Spleen (tissue), 11 donors: ENCODE measurements around the gene RIPOR1. TPM values are rescaled to one million over a fixed set of nuclear protein-coding genes. Genes with fewer than 3 reads are reported as not detected.

Experiments
- DNase-seq: peaks from one replicate; pipeline ENCODE4 v3.0.0-alpha.2; 2020
- H3K27ac ChIP-seq, 8 donors: fragments of 200-600 bp; sonication (generic) in 7 of 8; 1 replicate in 4 of 8; 2 replicates in 4 of 8; pipeline versions ENCODE4 v1.5.0 to v1.8.0; 2016 to 2021; ENCODE audit warnings: inconsistent platforms in 4 of 8, mild to moderate bottlenecking in 4 of 8, moderate library complexity in 1 of 8
- H3K27me3 ChIP-seq, 7 donors: fragments of 200-600 bp; sonication (generic) in 6 of 7; replicated peaks in 1 of 7; 1 replicate in 4 of 7; 2 replicates in 3 of 7; pipeline versions ENCODE4 v1.5.0 to v1.8.0; 2016 to 2021; ENCODE audit warnings: inconsistent platforms in 3 of 7, mild to moderate bottlenecking in 1 of 7
- H3K36me3 ChIP-seq, 6 donors: fragments of 200-600 bp; sonication (generic) in 5 of 6; 1 replicate in 4 of 6; 2 replicates in 2 of 6; pipeline versions ENCODE4 v1.5.0 to v1.8.0; 2016 to 2021; ENCODE audit warnings: inconsistent platforms in 2 of 6
- H3K4me1 ChIP-seq, 6 donors: fragments of 200-600 bp; sonication (generic) in 5 of 6; 1 replicate in 3 of 6; 2 replicates in 3 of 6; pipeline versions ENCODE4 v1.5.0 to v1.8.0; 2016 to 2021; ENCODE audit warnings: inconsistent platforms in 3 of 6
- H3K4me3 ChIP-seq, 8 donors: fragments of 200-600 bp; sonication (generic) in 7 of 8; 1 replicate in 4 of 8; 2 replicates in 4 of 8; pipeline versions ENCODE4 v1.5.0 to v1.8.0; 2016 to 2021; ENCODE audit warnings: inconsistent platforms in 4 of 8, mild to moderate bottlenecking in 4 of 8, moderate library complexity in 2 of 8
- H3K9me3 ChIP-seq, 8 donors: fragments of 200-600 bp; sonication (generic) in 7 of 8; 1 replicate in 4 of 8; 2 replicates in 4 of 8; pipeline versions ENCODE4 v1.5.0 to v1.8.0; 2016 to 2021; ENCODE audit warnings: inconsistent platforms in 4 of 8
- CTCF ChIP-seq, 11 experiments: fragments of 200-600 bp in 7 of 11; fragments of 450-650 bp in 4 of 11; sonication (generic) in 4 of 11; IDR thresholded peaks in 8 of 11; conservative IDR thresholded peaks in 3 of 11; 1 replicate in 7 of 11; 2 replicates in 4 of 11; pipeline versions ENCODE4 v1.4.0 to v1.8.0; 2016 to 2021; ENCODE audit warnings: antibody characterized with exemption in 11 of 11, inconsistent platforms in 4 of 11, mild to moderate bottlenecking in 1 of 11
- POLR2A ChIP-seq, 3 donors: fragments of 450-650 bp; IDR thresholded peaks; one replicate each; pipeline ENCODE4 v1.5.1; 2017; ENCODE audit warnings: antibody characterized with exemption in 3 of 3, mild to moderate bottlenecking in 1 of 3
- POLR2AphosphoS5 ChIP-seq, 3 donors: sonication (generic); formaldehyde crosslinking; IDR thresholded peaks; one replicate each; pipeline ENCODE4 v1.5.1; 2017; ENCODE audit warnings: antibody characterized with exemption in 3 of 3
- WGBS, 5 donors: extraction: QIAGEN DNeasy Blood & Tissue Kit in 3 of 5; methylation state at CpG; one replicate each; pipeline versions ENCODE4 v1.1.5 to v1.1.7; 2013 to 2018; 5-methylcytosine and 5-hydroxymethylcytosine counted together
- intact Hi-C: fragments of 100-400 bp; cut with DNase I; formaldehyde crosslinking; loops from one replicate; pipeline ENCODE4 v1.15.0; 2023; ENCODE audit warnings: low total_unique reads
- polyA plus RNA-seq, 3 donors: library from polyadenylated mRNA; stranded (reverse); fragments of 200-250 nt; gene quantifications; one replicate each; pipeline ENCODE4 v1.2.1, GENCODE V29; 2013
- total RNA-seq, 7 donors: library from RNA; depleted of rRNA in 3 of 7; stranded (reverse); fragments of >200 nt in 3 of 7; fragmentation: NEBNext Ultra II Directional in 4 of 7; extraction: Animal tissue kit (Norgen Biotek cat#: 25700) in 4 of 7; gene quantifications; one replicate each; pipeline versions ENCODE4 v1.1.0 to v1.2.1, GENCODE V29; 2016 to 2021
- donor health status: healthy with polysubstance abuse.
- donor health status: DM: no; HTN: no; CAD: no; lungs with moderate emphysema.
- donor health status: DM: no; HTN: no; CAD: no.
- donor health status: Bipolar disorder and iron deficiency.
- donor health status: healthy.
- donor health status: DM: no; HTN: no; CAD: no.
- donor health status: DM: yes; HTN: yes; CAD: no.

The RIPOR1 gene
- total and polyA plus RNA-seq, 10 donors: 29.9 to 242 (median 133) TPM

GRCh38 chr16:67547423-67548264 is 19.0 kb downstream of the RIPOR1 start:
- 20 to 42% (median 29%) methylated on average over 13 to 16 of the region's 16 CpGs for WGBS, 5 donors
- intact Hi-C loops: loop anchor here (5.0 kb wide), 1 partner anchor 95 kb away; no protein-coding TSS in a partner anchor
- Histone ChIP-seq H3K9me3 (no peaks in the 10 kb centered on the region), H3K36me3 (peaks cover 0 to 82% (median 37%) of the 10 kb centered on the region in 6 donors), H3K4me3 (peak overlapping the region in 3 of 8 donors; percentile 15 to 50 (median 26)), H3K27me3 (no peaks in the 10 kb centered on the region), H3K27ac (peak overlapping the region; percentile 48 to 96 (median 81)), H3K4me1 (peaks cover 53 to 100% (median 81%) of the 10 kb centered on the region in 6 donors)
- TF ChIP-seq CTCF (IDR thresholded peaks at IDR 0.05 in 8 of 11, conservative IDR thresholded peaks at IDR 0.05 in 3 of 11): peak in 1 of 11 experiments; percentile 16
- TF ChIP-seq POLR2A (IDR thresholded peaks at IDR 0.05): no peak
- TF ChIP-seq POLR2AphosphoS5 (IDR thresholded peaks at IDR 0.05): peak; percentile 89 to 92 (median 91)
- DNase-seq: peak; percentile 92

- TF ChIP-seq CTCF (IDR thresholded peaks at IDR 0.05 in 8 of 11, conservative IDR thresholded peaks at IDR 0.05 in 3 of 11): no peak
- peak in 2 of 3 donors; percentile 30 to 33 for TF ChIP-seq POLR2AphosphoS5 (IDR thresholded peaks at IDR 0.05)
- Histone ChIP-seq H3K9me3 (no peaks in the 10 kb centered on the region), H3K27ac (peak overlapping the region; percentile 48 to 96 (median 81)), H3K36me3 (peaks cover 0 to 73% (median 30%) of the 10 kb centered on the region in 6 donors), H3K4me3 (peak overlapping the region in 2 of 8 donors; percentile 26 to 50), H3K27me3 (no peaks in the 10 kb centered on the region), H3K4me1 (peaks cover 56 to 100% (median 82%) of the 10 kb centered on the region in 6 donors)
- 72 to 80% (median 74%) methylated on average over 4 of the region's 4 CpGs for WGBS, 5 donors
- DNase-seq: peak; percentile 70
- intact Hi-C loops: loop anchor here (5.0 kb wide), 1 partner anchor 94 kb away; no protein-coding TSS in a partner anchor
Observed at GRCh38 chr16:67548265-67549126, 19.9 kb downstream of the RIPOR1 start.

GRCh38 chr16:67549240-67549639 is 20.6 kb downstream of the RIPOR1 start:
- H3K4me1 ChIP-seq: peaks cover 52 to 100% (median 82%) of the 10 kb centered on the region in 6 donors
- 68 to 82% (median 76%) methylated on average over 4 of the region's 4 CpGs for WGBS, 5 donors

DNA sequence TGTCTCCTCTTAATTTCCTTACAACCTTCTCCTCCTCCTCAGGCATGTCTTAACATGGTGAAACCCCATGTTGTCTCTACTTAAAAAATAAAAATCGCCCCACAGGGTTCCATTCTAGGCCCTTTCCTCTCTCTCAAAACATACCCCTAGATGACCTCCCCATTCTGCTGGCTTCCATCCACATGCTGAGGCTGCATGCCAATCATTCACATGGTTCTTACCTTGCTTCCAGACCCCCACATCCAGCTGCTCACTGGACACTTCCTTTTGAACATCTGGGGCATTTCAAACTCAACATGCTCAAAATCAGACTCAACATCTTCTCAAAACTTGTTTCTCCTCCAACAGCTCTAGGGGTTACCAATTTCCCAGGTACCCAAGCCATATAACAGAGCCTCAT is 21.3 kb downstream of the RIPOR1 start:
- Histone ChIP-seq H3K9me3 (no peaks in the 10 kb centered on the region), H3K27ac (peak overlapping the region in 6 of 8 donors; percentile 48 to 96 (median 84)), H3K36me3 (peaks cover 0 to 59% (median 17%) of the 10 kb centered on the region in 6 donors), H3K4me3 (no peak overlapping the region), H3K4me1 (peaks cover 50 to 100% (median 81%) of the 10 kb centered on the region in 6 donors), H3K27me3 (no peaks in the 10 kb centered on the region)
- TF ChIP-seq POLR2AphosphoS5 (IDR thresholded peaks at IDR 0.05) (no peak), CTCF (IDR thresholded peaks at IDR 0.05 in 8 of 11, conservative IDR thresholded peaks at IDR 0.05 in 3 of 11) (no peak), POLR2A (IDR thresholded peaks at IDR 0.05) (no peak)
- no peak for DNase-seq
- 72 to 95% (median 88%) methylated on average over 1 of the region's 1 CpG for WGBS, 5 donors
- intact Hi-C loops: loop anchor here (5.0 kb wide), 1 partner anchor 92 kb away; no protein-coding TSS in a partner anchor

More at GRCh38 chr16:67549240-67549639, 20.6 kb downstream of the RIPOR1 start:
- no peak for TF ChIP-seq POLR2A (IDR thresholded peaks at IDR 0.05)
- Histone ChIP-seq H3K27ac (peak overlapping the region; percentile 48 to 96 (median 81)), H3K27me3 (no peaks in the 10 kb centered on the region), H3K36me3 (peaks cover 0 to 66% (median 24%) of the 10 kb centered on the region in 6 donors), H3K9me3 (no peaks in the 10 kb centered on the region), H3K4me3 (no peak overlapping the region)
- peak; percentile 29 for DNase-seq
- intact Hi-C loops: loop anchor here (5.0 kb wide), 1 partner anchor 93 kb away; no protein-coding TSS in a partner anchor
